Bronchial epithelial cell (primary cell): ENCODE data around the gene PAK5. TPM values are rescaled to one million over a fixed set of nuclear protein-coding genes. Genes with fewer than 3 reads are reported as not detected.

ENCODE experiments used
- DNase-seq: peaks from one replicate; pipeline ENCODE4 v3.0.0-alpha.2; 2010; ENCODE audit warnings: low read depth
- FAIRE-seq: peaks from 2 replicates; lab custom pipeline; 2011; peaks lifted over from hg19 to GRCh38; lab: Jason Lieb, UNC
- H3K27me3 ChIP-seq: 2 replicates; pipeline ENCODE4 v1.5.1; 2011; ENCODE audit warnings: low read length; ENCODE audit not compliant: control insufficient read depth, insufficient read depth
- H3K36me3 ChIP-seq: 2 replicates; pipeline ENCODE4 v1.5.1; 2011; ENCODE audit warnings: low read length; ENCODE audit not compliant: control insufficient read depth, insufficient read depth
- H3K4me3 ChIP-seq: 2 replicates; pipeline ENCODE4 v1.5.1; 2011; ENCODE audit warnings: mild to moderate bottlenecking, low read depth, low read length, control low read depth
- CTCF ChIP-seq: IDR thresholded peaks from 2 replicates; pipeline ENCODE4 v1.5.1; 2011; ENCODE audit warnings: mild to moderate bottlenecking, moderate library complexity, low read length, control low read depth, inconsistent platforms; ENCODE audit not compliant: insufficient read depth, severe bottlenecking
- total RNA-seq: library from RNA; depleted of rRNA; stranded (reverse); fragments of >200 nt; gene quantifications from 2 replicates; pipeline ENCODE4 v1.2.1, GENCODE V29; 2014

PAK5 gene
- total RNA-seq, 1 donor from 2014 or later, result not detected

GRCh38 chr20:9590189-9590588, 248.7 kb downstream of the PAK5 start:
- no peak for TF ChIP-seq CTCF
- no peaks in the 10 kb centered on the region for H3K36me3 ChIP-seq
- FAIRE-seq (no peak), DNase-seq (peak; percentile 93)
- no peaks in the 10 kb centered on the region for H3K27me3 ChIP-seq
- no peak overlapping the region for H3K4me3 ChIP-seq

- TF ChIP-seq CTCF, result no peak
- Histone ChIP-seq H3K27me3 (no peaks in the 10 kb centered on the region), H3K4me3 (no peak overlapping the region), H3K36me3 (no peaks in the 10 kb centered on the region)
- DNase-seq (no peak), FAIRE-seq (no peak)
Observed at GRCh38 chr20:9588706-9589105, 250.2 kb downstream of the PAK5 start.

GRCh38 chr20:9583151-9583550, 255.7 kb downstream of the PAK5 start:
- FAIRE-seq (no peak), DNase-seq (no peak)
- Histone ChIP-seq H3K27me3 (no peaks in the 10 kb centered on the region), H3K4me3 (no peak overlapping the region), H3K36me3 (no peaks in the 10 kb centered on the region)
- TF ChIP-seq CTCF, result no peak

GRCh38 chr20:9582137-9582536, 256.7 kb downstream of the PAK5 start:
- TF ChIP-seq CTCF, result no peak
- Histone ChIP-seq H3K27me3 (no peaks in the 10 kb centered on the region), H3K4me3 (no peak overlapping the region), H3K36me3 (no peaks in the 10 kb centered on the region)
- no peak for DNase-seq
- FAIRE-seq, result no peak

GRCh38 chr20:9581509-9581908, 257.4 kb downstream of the PAK5 start:
- no peak for TF ChIP-seq CTCF
- Histone ChIP-seq H3K36me3 (no peaks in the 10 kb centered on the region), H3K4me3 (no peak overlapping the region), H3K27me3 (no peaks in the 10 kb centered on the region)
- DNase-seq, result no peak
- no peak for FAIRE-seq

- TF ChIP-seq CTCF, result no peak
- Histone ChIP-seq H3K27me3 (no peaks in the 10 kb centered on the region), H3K36me3 (no peaks in the 10 kb centered on the region), H3K4me3 (no peak overlapping the region)
- no peak for DNase-seq
- no peak for FAIRE-seq
Observed at GRCh38 chr20:9578594-9578993, 260.3 kb downstream of the PAK5 start.
